Measurements from ENCODE around the gene PNLIPRP3. TPM values are rescaled to one million over a fixed set of nuclear protein-coding genes. Genes with fewer than 3 reads are reported as not detected.
A peak's percentile ranks its signal among the peaks of the same experiment; 100 is the strongest.

PNLIPRP3 gene
- total RNA-seq, 6 experiments from 2014 or later = not detected

GRCh38 chr10:116452338-116452720, 24.7 kb downstream of the PNLIPRP3 start:
- Histone ChIP-seq H3K27ac (no peak overlapping the region), H3K27me3 (no peaks in the 10 kb centered on the region), H3K4me3 (no peak overlapping the region), H3K4me1 (no peaks in the 10 kb centered on the region), H3K9me3 (no peaks in the 10 kb centered on the region), H3K36me3 (no peaks in the 10 kb centered on the region)
- no peak for ATAC-seq
- no peak for TF ChIP-seq POLR2A (IDR thresholded peaks at IDR 0.05)
- no peak for DNase-seq
- intact Hi-C loops (cut with DNase I) = no loop called here

DNA sequence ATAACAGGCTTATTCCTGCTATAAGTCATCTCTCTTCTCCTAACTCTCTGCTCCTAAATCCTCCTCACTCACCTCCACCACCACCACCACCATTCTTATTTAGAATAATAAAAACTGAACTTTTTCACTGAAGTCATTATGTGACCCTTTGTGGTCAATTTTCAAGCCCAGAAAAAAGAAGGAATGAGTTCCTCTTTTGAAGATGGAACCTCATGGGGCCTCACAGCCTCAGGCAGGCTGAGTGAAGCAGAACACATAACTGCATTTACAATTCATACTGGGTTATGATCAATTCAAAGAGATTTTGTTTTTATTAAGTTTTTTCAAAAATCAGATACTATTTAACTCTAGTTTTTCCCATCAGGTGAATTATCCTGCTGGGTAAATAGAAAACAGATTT, 29.8 kb downstream of the PNLIPRP3 start:
- Histone ChIP-seq H3K9me3 (no peaks in the 10 kb centered on the region), H3K27ac (no peak overlapping the region), H3K36me3 (no peaks in the 10 kb centered on the region), H3K27me3 (no peaks in the 10 kb centered on the region), H3K4me3 (no peak overlapping the region), H3K4me1 (no peaks in the 10 kb centered on the region)
- no peak for TF ChIP-seq CTCF (IDR thresholded peaks at IDR 0.05)
- intact Hi-C loops (cut with DNase I) = no loop called here
- DNase-seq = no peak
- ATAC-seq = no peak

GRCh38 chr10:116460219-116460618, 32.6 kb downstream of the PNLIPRP3 start:
- intact Hi-C loops (cut with DNase I) = no loop called here
- Histone ChIP-seq H3K27ac (no peak overlapping the region), H3K9me3 (no peaks in the 10 kb centered on the region), H3K4me1 (no peaks in the 10 kb centered on the region), H3K4me3 (no peak overlapping the region), H3K36me3 (no peaks in the 10 kb centered on the region), H3K27me3 (no peaks in the 10 kb centered on the region)
- DNase-seq (no peak), ATAC-seq (no peak)
- TF ChIP-seq CTCF (IDR thresholded peaks at IDR 0.05) = no peak
- TF ChIP-seq POLR2A (IDR thresholded peaks at IDR 0.05) = no peak
- WGBS (ENCODE audit: insufficient coverage, low coverage, low lambda C conversion rate, missing lambda C conversion rate) = 74% methylated on average over 3 of the region's 3 CpGs

GRCh38 chr10:116461680-116462079, 34.0 kb downstream of the PNLIPRP3 start:
- ATAC-seq (no peak), DNase-seq (no peak)
- Histone ChIP-seq H3K36me3 (no peaks in the 10 kb centered on the region), H3K9me3 (no peaks in the 10 kb centered on the region), H3K4me1 (no peaks in the 10 kb centered on the region), H3K4me3 (no peak overlapping the region), H3K27me3 (no peaks in the 10 kb centered on the region), H3K27ac (no peak overlapping the region)
- intact Hi-C loops (cut with DNase I) = no loop called here
- 31% methylated on average over 1 of the region's 1 CpG for WGBS (ENCODE audit: insufficient coverage, low coverage, low lambda C conversion rate, missing lambda C conversion rate)
- TF ChIP-seq POLR2A (IDR thresholded peaks at IDR 0.05) = no peak
- no peak for TF ChIP-seq CTCF (IDR thresholded peaks at IDR 0.05)

DNA sequence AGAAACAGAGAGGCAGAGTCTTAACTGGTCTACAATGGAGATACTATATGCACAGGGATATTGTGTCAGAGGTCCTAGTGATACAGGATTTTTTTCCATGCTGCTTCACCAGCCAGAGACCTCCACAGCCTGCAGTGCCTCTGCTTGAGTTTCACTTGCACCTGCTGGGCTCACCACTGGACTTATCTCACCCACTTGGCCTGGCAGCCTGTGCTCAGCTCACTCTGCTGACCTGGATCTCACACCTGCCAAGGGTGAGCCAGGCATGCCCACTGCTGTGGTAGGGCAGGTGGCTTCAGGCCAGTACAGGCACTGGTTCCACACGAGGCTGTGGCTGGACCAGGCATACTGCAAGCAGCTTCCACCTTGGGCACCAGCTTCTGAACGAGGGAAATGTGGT, 36.6 kb downstream of the PNLIPRP3 start:
- no peak overlapping the region for H3K4me3 ChIP-seq
- no peak for TF ChIP-seq CTCF (IDR thresholded peaks at IDR 0.05)
- TF ChIP-seq POLR2A (IDR thresholded peaks at IDR 0.05) = no peak
- WGBS (ENCODE audit: insufficient coverage, low coverage, low lambda C conversion rate, missing lambda C conversion rate) = 58% methylated on average over 2 of the region's 2 CpGs
- H3K4me1 ChIP-seq = no peaks in the 10 kb centered on the region
- peak in 1 of 4 donors; percentile 29 for ATAC-seq
- H3K9me3 ChIP-seq = no peaks in the 10 kb centered on the region
- no peaks in the 10 kb centered on the region for H3K27me3 ChIP-seq
- no peaks in the 10 kb centered on the region for H3K36me3 ChIP-seq
- no peak overlapping the region for H3K27ac ChIP-seq
- DNase-seq = no peak
- intact Hi-C loops (cut with DNase I) = no loop called here
